ENCODE results near the gene KLHDC10. TPM values are rescaled to one million over a fixed set of nuclear protein-coding genes. Genes with fewer than 3 reads are reported as not detected.

KLHDC10 gene
- total and polyA plus RNA-seq, 7 donors = 7.8 to 22.5 (median 16.3) TPM

GRCh38 chr7:130096243-130096827, 26.0 kb downstream of the KLHDC10 start:
- TF ChIP-seq POLR2AphosphoS5 (IDR thresholded peaks at IDR 0.05) = no peak
- TF ChIP-seq CTCF (IDR thresholded peaks at IDR 0.05) = peak in 1 of 4 experiments; percentile 13
- no peak for DNase-seq
- no peak overlapping the region for H3K4me3 ChIP-seq
- H3K27me3 ChIP-seq = no peaks in the 10 kb centered on the region
- H3K4me1 ChIP-seq = peaks cover 0 to 10% (median 3%) of the 10 kb centered on the region in 4 donors
- H3K27ac ChIP-seq = no peak overlapping the region
- no peaks in the 10 kb centered on the region for H3K36me3 ChIP-seq
- intact Hi-C loops (cut with DNase I) = no loop called here
- H3K9me3 ChIP-seq = no peaks in the 10 kb centered on the region
- WGBS, 2 donors = 66 to 78% methylated on average over 4 of the region's 4 CpGs

GRCh38 chr7:130099331-130099730, 29.0 kb downstream of the KLHDC10 start:
- TF ChIP-seq CTCF (IDR thresholded peaks at IDR 0.05) (no peak), POLR2AphosphoS5 (IDR thresholded peaks at IDR 0.05) (no peak), EP300 (IDR thresholded peaks at IDR 0.05) (no peak), POLR2A (IDR thresholded peaks at IDR 0.05) (no peak)
- H3K27ac ChIP-seq = no peak overlapping the region

GRCh38 chr7:130102588-130102987, 32.3 kb downstream of the KLHDC10 start:
- intact Hi-C loops (cut with DNase I) = no loop called here
- no peaks in the 10 kb centered on the region for H3K9me3 ChIP-seq
- 96 to 99% methylated on average over 6 of the region's 6 CpGs for WGBS, 2 donors
- no peaks in the 10 kb centered on the region for H3K4me1 ChIP-seq
- H3K4me3 ChIP-seq = no peak overlapping the region
- no peaks in the 10 kb centered on the region for H3K27me3 ChIP-seq
- H3K27ac ChIP-seq = no peak overlapping the region
- TF ChIP-seq CTCF (IDR thresholded peaks at IDR 0.05) (no peak), POLR2AphosphoS5 (IDR thresholded peaks at IDR 0.05) (no peak), EP300 (IDR thresholded peaks at IDR 0.05) (no peak), POLR2A (IDR thresholded peaks at IDR 0.05) (no peak)
- DNase-seq = no peak
- H3K36me3 ChIP-seq = no peaks in the 10 kb centered on the region

More at GRCh38 chr7:130099331-130099730, 29.0 kb downstream of the KLHDC10 start:
- DNase-seq = no peak
- Histone ChIP-seq H3K36me3 (no peaks in the 10 kb centered on the region), H3K4me1 (peaks cover 0 to 10% (median 3%) of the 10 kb centered on the region in 4 donors), H3K4me3 (no peak overlapping the region), H3K9me3 (no peaks in the 10 kb centered on the region), H3K27me3 (no peaks in the 10 kb centered on the region)
- intact Hi-C loops (cut with DNase I) = no loop called here

- TF ChIP-seq POLR2AphosphoS5 (IDR thresholded peaks at IDR 0.05) = no peak
- no peak for TF ChIP-seq POLR2A (IDR thresholded peaks at IDR 0.05)
- no peak for TF ChIP-seq EP300 (IDR thresholded peaks at IDR 0.05)
- TF ChIP-seq CTCF (IDR thresholded peaks at IDR 0.05) = no peak
- intact Hi-C loops (cut with DNase I) = no loop called here
- no peak for DNase-seq
- Histone ChIP-seq H3K9me3 (no peaks in the 10 kb centered on the region), H3K36me3 (no peaks in the 10 kb centered on the region), H3K27ac (no peak overlapping the region), H3K27me3 (no peaks in the 10 kb centered on the region), H3K4me1 (no peaks in the 10 kb centered on the region), H3K4me3 (no peak overlapping the region)
- 96 to 97% methylated on average over 31 of the region's 31 CpGs for WGBS, 2 donors
Observed at GRCh38 chr7:130107949-130108674, 37.8 kb downstream of the KLHDC10 start.
